Esophagus squamous epithelium (tissue), 4 donors: Measurements from ENCODE around the gene MMRN2.
A peak's percentile ranks its signal among the peaks of the same experiment; 100 is the strongest.

Source experiments
- POLR2A ChIP-seq, 4 donors: fragments of 450-650 bp; IDR thresholded peaks; one replicate each; pipeline ENCODE4 v1.6.1; 2017; ENCODE audit warnings: antibody characterized with exemption in 4 of 4, mild to moderate bottlenecking in 4 of 4, moderate library complexity in 3 of 4
- TF ChIP-seq, protein P1 (sequence below), 6 experiments: fragments of 450-650 bp in 4 of 6; fragments of 200-600 bp in 2 of 6; sonication (generic) in 2 of 6; IDR thresholded peaks; one replicate each; pipeline ENCODE4 v1.5.1; 2016 to 2019; ENCODE audit warnings: antibody characterized with exemption in 6 of 6, mild to moderate bottlenecking in 4 of 6, moderate library complexity in 4 of 6

DNA sequence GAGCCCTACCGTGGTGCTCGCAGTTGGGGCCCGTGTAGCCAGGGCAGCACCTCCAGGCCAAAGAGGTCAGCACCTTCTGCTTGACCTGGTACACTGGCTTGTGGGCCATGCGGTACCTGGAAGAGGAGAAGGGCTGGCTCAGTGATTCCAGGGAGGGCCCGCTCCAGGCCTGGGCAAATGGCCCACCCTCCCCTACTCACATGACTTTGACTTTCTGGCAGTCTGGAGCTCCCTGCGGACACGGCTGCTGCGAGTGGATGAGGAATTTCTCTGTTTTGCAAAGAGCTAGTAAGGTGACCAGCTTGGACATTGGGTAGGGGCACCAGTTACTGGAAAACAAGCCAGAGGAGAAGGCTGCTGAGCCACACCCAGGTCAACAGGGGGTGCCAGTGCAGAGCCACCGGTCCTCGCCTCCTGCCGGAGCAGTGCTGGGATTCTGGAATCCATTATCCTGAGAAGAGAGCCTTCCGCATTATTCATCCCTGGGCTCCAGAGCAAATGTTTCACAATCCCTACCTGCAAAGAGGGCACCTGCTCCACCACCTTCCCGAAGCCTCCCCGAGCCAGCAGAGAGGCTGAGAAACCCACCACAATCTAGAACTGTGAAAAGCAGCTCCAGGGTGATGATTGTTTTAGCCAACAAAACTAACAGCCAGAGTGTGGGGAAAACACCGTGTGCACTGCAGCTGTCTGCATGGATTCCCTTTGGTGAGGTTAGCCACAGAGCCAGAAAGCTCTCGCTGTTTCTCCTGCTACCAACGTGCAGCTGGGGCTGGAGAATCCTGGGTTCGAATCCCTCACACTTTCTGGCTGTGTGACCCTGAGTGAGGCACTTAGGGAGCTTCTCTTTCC lies 11.8 kb downstream of the MMRN2 start:
- TF ChIP-seq, protein P1, sequence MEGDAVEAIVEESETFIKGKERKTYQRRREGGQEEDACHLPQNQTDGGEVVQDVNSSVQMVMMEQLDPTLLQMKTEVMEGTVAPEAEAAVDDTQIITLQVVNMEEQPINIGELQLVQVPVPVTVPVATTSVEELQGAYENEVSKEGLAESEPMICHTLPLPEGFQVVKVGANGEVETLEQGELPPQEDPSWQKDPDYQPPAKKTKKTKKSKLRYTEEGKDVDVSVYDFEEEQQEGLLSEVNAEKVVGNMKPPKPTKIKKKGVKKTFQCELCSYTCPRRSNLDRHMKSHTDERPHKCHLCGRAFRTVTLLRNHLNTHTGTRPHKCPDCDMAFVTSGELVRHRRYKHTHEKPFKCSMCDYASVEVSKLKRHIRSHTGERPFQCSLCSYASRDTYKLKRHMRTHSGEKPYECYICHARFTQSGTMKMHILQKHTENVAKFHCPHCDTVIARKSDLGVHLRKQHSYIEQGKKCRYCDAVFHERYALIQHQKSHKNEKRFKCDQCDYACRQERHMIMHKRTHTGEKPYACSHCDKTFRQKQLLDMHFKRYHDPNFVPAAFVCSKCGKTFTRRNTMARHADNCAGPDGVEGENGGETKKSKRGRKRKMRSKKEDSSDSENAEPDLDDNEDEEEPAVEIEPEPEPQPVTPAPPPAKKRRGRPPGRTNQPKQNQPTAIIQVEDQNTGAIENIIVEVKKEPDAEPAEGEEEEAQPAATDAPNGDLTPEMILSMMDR (IDR thresholded peaks at IDR 0.05), result peak in 1 of 6 experiments; percentile 6
- TF ChIP-seq POLR2A (IDR thresholded peaks at IDR 0.05), result no peak
